ENCODE results near the gene UMAD1. TPM values are rescaled to one million over a fixed set of nuclear protein-coding genes. Genes with fewer than 3 reads are reported as not detected.

The UMAD1 gene
- total RNA-seq, 1 donor from 2014 or later, result 9.3 TPM

- H3K4me1 ChIP-seq (ENCODE audit: insufficient read depth, low read length), result peaks cover 8% of the 10 kb centered on the region
- DNase-seq (ENCODE audit: low read depth) (no peak), FAIRE-seq (no peak)
- H3K27me3 ChIP-seq (ENCODE audit: insufficient read depth, low read length), result no peaks in the 10 kb centered on the region
- no peaks in the 10 kb centered on the region for H3K9me3 ChIP-seq (ENCODE audit: insufficient read depth, low read depth, low read length)
- no peaks in the 10 kb centered on the region for H4K20me1 ChIP-seq (ENCODE audit: insufficient read depth, low read length)
- no peak overlapping the region for H3K4me3 ChIP-seq (ENCODE audit: insufficient read depth, low read depth, low read length)
- Mint-ChIP-seq H3K27ac (ENCODE audit: unreplicated experiment) (no peak overlapping the region), H3K4me1 (ENCODE audit: low read depth, unreplicated experiment) (peaks cover 17% of the 10 kb centered on the region), H3K36me3 (ENCODE audit: low read depth, unreplicated experiment) (no peaks in the 10 kb centered on the region), H3K27me3 (ENCODE audit: low read depth, unreplicated experiment) (no peaks in the 10 kb centered on the region), H3K9me3 (ENCODE audit: unreplicated experiment) (no peaks in the 10 kb centered on the region), H3K4me3 (ENCODE audit: unreplicated experiment) (no peak overlapping the region)
- H3K9ac ChIP-seq (ENCODE audit: low read length), result no peak overlapping the region
- H3K79me2 ChIP-seq (ENCODE audit: insufficient read depth, low read length), result no peaks in the 10 kb centered on the region
- H3K4me2 ChIP-seq (ENCODE audit: low read length), result no peak overlapping the region
- no peak overlapping the region for H2AFZ ChIP-seq (ENCODE audit: low read depth, low read length)
- TF ChIP-seq EZH2 (IDR thresholded peaks at IDR 0.05; ENCODE audit: insufficient read depth, low read length), result no peak
- no peak for TF ChIP-seq CTCF (IDR thresholded peaks at IDR 0.05; ENCODE audit: insufficient read depth, low read depth, low read length)
- no peak overlapping the region for H3K27ac ChIP-seq (ENCODE audit: low read depth, low read length)
- H3K36me3 ChIP-seq (ENCODE audit: insufficient read depth, low read length), result no peaks in the 10 kb centered on the region
Measured at GRCh38 chr7:7688956-7689355, 48.4 kb downstream of the UMAD1 start.

- Histone ChIP-seq H3K27ac (ENCODE audit: low read depth, low read length) (peak overlapping the region; percentile 44), H3K36me3 (ENCODE audit: insufficient read depth, low read length) (no peaks in the 10 kb centered on the region), H3K4me2 (ENCODE audit: low read length) (no peak overlapping the region), H3K4me1 (ENCODE audit: insufficient read depth, low read length) (peaks cover 22% of the 10 kb centered on the region), H4K20me1 (ENCODE audit: insufficient read depth, low read length) (no peaks in the 10 kb centered on the region), H3K9ac (ENCODE audit: low read length) (no peak overlapping the region), H3K79me2 (ENCODE audit: insufficient read depth, low read length) (no peaks in the 10 kb centered on the region), H3K9me3 (ENCODE audit: insufficient read depth, low read depth, low read length) (no peaks in the 10 kb centered on the region), H3K4me3 (ENCODE audit: insufficient read depth, low read depth, low read length) (no peak overlapping the region), H3K27me3 (ENCODE audit: insufficient read depth, low read length) (no peaks in the 10 kb centered on the region), H2AFZ (ENCODE audit: low read depth, low read length) (no peak overlapping the region)
- H3K27ac Mint-ChIP-seq (ENCODE audit: unreplicated experiment), result peak overlapping the region; percentile 26
- TF ChIP-seq EZH2 (IDR thresholded peaks at IDR 0.05; ENCODE audit: insufficient read depth, low read length), result no peak
- no peak for TF ChIP-seq CTCF (IDR thresholded peaks at IDR 0.05; ENCODE audit: insufficient read depth, low read depth, low read length)
- H3K4me1 Mint-ChIP-seq (ENCODE audit: low read depth, unreplicated experiment), result peaks cover 28% of the 10 kb centered on the region
- DNase-seq (ENCODE audit: low read depth) (peak; percentile 91), FAIRE-seq (peak; percentile 97)
- no peaks in the 10 kb centered on the region for H3K27me3 Mint-ChIP-seq (ENCODE audit: low read depth, unreplicated experiment)
- no peaks in the 10 kb centered on the region for H3K36me3 Mint-ChIP-seq (ENCODE audit: low read depth, unreplicated experiment)
- H3K4me3 Mint-ChIP-seq (ENCODE audit: unreplicated experiment), result no peak overlapping the region
- no peaks in the 10 kb centered on the region for H3K9me3 Mint-ChIP-seq (ENCODE audit: unreplicated experiment)
Measured at GRCh38 chr7:7693881-7694280, 53.3 kb downstream of the UMAD1 start.

- H2AFZ ChIP-seq (ENCODE audit: low read depth, low read length), result no peak overlapping the region
- H3K4me3 ChIP-seq (ENCODE audit: insufficient read depth, low read depth, low read length), result no peak overlapping the region
- H3K9ac ChIP-seq (ENCODE audit: low read length), result no peak overlapping the region
- no peaks in the 10 kb centered on the region for H3K36me3 Mint-ChIP-seq (ENCODE audit: low read depth, unreplicated experiment)
- no peak overlapping the region for H3K4me3 Mint-ChIP-seq (ENCODE audit: unreplicated experiment)
- no peaks in the 10 kb centered on the region for H3K79me2 ChIP-seq (ENCODE audit: insufficient read depth, low read length)
- peaks cover 22% of the 10 kb centered on the region for H3K4me1 ChIP-seq (ENCODE audit: insufficient read depth, low read length)
- H3K27ac Mint-ChIP-seq (ENCODE audit: unreplicated experiment), result peak overlapping the region; percentile 85
- H3K27me3 Mint-ChIP-seq (ENCODE audit: low read depth, unreplicated experiment), result no peaks in the 10 kb centered on the region
- FAIRE-seq (no peak), DNase-seq (ENCODE audit: low read depth) (no peak)
- no peaks in the 10 kb centered on the region for H3K36me3 ChIP-seq (ENCODE audit: insufficient read depth, low read length)
- H3K9me3 Mint-ChIP-seq (ENCODE audit: unreplicated experiment), result no peaks in the 10 kb centered on the region
- peak overlapping the region; percentile 44 for H3K27ac ChIP-seq (ENCODE audit: low read depth, low read length)
- H3K4me2 ChIP-seq (ENCODE audit: low read length), result peak overlapping the region; percentile 8
- no peaks in the 10 kb centered on the region for H3K27me3 ChIP-seq (ENCODE audit: insufficient read depth, low read length)
- no peaks in the 10 kb centered on the region for H4K20me1 ChIP-seq (ENCODE audit: insufficient read depth, low read length)
- TF ChIP-seq EZH2 (IDR thresholded peaks at IDR 0.05; ENCODE audit: insufficient read depth, low read length) (no peak), CTCF (IDR thresholded peaks at IDR 0.05; ENCODE audit: insufficient read depth, low read depth, low read length) (no peak)
- H3K9me3 ChIP-seq (ENCODE audit: insufficient read depth, low read depth, low read length), result no peaks in the 10 kb centered on the region
- H3K4me1 Mint-ChIP-seq (ENCODE audit: low read depth, unreplicated experiment), result peaks cover 30% of the 10 kb centered on the region
Measured at GRCh38 chr7:7694542-7694941, 54.0 kb downstream of the UMAD1 start.
